ENCODE measurements around the gene EYA3.

Gene EYA3, protein sequence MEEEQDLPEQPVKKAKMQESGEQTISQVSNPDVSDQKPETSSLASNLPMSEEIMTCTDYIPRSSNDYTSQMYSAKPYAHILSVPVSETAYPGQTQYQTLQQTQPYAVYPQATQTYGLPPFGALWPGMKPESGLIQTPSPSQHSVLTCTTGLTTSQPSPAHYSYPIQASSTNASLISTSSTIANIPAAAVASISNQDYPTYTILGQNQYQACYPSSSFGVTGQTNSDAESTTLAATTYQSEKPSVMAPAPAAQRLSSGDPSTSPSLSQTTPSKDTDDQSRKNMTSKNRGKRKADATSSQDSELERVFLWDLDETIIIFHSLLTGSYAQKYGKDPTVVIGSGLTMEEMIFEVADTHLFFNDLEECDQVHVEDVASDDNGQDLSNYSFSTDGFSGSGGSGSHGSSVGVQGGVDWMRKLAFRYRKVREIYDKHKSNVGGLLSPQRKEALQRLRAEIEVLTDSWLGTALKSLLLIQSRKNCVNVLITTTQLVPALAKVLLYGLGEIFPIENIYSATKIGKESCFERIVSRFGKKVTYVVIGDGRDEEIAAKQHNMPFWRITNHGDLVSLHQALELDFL

DNA sequence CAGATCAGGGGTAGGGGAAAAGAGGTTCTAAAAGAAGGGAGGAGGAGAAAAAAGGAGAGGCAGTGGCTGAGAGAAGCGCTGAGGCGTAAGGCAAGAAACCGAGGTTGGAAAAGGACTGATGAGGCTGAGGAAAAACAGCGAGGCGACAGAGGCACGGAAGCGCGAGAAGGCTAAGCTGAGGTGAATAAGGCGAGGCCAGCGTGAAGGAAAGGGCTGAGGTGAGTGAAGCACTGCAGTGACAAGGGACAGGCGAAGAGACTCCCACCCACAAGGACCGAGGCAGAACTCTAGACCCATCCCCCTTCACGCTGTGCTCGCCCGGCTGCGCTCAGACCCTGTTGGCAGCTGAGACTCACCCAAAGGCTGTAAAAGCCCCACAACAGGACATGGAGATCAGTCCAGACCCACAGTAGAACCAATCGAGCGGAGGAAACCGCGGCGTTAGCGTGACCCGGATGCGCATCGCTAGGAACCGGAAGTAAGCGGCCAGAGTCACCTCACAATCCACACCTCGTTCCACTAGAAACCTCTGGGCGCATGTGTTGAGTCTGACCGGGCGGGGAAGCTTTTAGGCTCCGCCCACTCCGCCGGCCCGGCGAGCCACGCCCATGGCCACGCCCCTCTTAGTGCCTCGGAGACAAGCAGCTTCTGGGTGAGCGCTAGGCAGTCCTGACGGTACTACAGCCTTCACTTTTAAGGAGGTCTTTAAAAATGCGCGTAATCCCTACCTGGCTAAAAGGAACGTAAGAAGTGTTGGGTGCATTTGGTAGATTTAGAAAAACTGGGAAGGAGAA is at the start of gene EYA3:
EYA3 (minus strand) TSS at position 443 of the 794 bp plus-strand sequence. CDS start 30,584 bp downstream, outside the sequence.
- DNase-seq, result peak; percentile 100

DNA sequence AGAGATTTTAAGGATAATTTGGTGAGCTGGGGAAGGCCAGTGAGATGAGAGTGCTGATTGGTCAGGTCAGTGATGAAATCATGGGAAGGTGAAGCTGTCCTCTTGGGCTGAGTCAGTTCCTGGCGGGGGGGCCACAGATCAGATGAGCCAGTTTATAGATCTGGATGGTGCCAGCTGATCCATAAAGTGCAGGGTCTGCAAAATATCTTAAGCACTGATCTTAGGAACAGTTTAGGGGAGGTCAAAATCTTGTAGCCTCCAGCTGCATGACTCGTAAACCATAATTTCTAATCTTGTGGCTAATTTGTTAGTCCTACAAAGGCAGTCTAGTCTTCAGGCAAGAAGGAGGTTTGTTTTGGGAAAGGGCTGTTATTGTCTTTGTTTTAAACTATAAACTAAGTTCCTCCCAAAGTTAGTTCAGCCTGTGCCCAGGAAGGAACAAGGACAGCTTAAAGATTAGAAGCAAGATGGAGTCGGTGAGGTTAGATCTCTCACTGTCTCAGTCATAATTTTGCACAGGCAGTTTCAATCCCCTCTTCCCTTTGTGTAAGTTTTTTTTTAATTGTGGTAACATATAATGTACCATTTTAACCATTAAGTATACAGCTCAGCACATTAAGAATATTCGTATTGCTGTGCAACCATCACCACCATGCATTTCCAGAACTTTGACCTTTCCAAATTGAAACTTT is 48.7 kb upstream of the EYA3 start:
- no peak for DNase-seq

DNA sequence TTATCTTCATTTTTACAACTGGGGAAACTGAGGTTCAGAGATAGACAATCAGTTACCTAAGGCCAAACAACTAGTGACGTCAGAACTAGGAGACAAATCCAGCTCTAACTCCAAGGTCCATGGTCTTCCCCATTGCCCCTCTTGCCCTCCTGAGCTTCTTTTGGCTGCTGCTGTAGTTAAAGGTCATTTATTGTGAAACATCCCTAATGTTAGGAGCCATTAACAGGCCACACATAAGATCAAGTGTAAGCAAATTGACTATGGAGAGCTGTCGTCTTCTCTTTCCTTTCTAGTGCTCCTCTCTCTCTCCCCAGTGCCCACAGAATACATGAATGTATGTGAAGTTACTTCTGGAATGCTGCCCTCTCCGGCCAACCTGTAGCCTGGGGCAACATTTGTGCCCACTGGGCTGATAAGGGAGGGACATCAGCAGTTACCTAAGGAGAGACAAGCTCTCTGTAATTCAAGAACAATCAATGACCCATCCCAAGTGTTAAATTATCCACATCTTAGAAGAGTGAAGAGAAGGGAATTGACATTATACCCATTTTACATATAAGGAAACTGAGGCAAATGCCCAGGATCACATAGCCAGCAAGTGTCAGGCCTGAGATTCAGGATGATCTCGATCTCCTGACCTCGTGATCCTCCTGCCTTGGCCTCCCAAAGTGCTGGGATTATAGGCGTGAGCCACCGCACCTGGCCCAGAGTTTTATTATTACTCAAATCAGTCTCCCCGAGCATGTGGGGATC is 47.9 kb upstream of the EYA3 start:
- no peak for DNase-seq

DNA sequence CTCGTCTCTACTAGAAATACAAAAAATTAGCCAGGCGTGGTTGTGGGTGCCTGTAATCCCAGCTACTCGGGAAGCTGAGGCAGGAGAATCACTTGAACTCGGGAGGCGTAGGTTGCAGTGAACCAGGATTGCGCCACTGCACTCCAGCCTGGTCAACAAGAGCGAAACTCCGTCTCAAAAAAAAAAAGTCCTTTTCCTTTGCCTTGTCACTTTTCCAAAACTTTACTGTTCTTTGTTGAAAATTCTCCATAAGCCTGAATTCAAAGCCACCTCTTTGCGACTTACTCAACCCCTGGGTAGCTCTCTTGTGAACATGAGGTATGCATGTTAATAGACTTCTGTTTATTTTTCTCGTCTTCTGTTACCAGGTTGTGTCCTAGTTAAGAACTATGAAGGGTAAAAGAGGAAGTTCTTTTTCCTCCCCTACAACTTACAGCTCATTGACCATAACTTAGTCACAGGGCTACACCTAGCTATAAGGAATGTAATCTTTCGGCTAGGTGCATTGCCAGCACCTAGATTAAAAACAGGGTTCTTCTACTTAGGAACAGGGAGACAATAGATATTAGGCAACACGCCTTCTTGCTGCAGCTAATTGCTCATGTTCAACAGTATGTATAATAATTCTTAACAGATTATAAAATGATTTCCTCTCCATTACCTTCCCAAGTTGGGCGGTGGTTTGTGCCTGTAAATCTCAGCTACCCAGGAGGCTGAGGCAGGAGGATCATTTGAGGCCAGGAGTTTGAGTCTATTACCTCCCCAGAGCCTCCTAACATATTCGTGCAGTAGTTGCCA is 47.2 kb upstream of the EYA3 start:
- no peak for DNase-seq

DNA sequence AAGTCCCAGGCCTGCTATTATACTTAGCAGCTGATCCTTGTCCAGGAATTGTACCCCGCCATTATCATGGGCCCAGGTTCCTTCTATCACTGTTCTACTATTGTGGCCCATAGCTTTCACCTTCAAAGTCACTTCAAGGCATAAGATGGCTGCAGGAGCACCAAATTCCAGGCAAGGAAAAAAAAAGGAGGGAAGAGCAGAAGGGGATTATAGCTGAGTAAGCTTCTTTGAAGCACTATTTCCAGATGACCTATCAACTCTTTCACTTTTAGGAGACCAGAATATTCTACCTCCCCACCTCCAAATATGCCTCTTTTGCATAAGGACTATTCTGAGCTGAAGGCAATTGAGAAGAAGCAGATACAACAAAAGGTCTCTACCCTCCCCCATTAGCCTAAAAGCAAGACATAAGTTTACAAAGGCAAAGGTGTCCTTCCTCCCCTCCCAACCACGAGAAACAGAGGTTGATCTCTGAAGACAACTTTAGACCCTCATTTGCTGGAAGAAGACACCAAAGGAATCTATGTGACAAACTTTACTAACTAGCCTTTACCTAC is 46.3 kb upstream of the EYA3 start:
- DNase-seq, result no peak

DNA sequence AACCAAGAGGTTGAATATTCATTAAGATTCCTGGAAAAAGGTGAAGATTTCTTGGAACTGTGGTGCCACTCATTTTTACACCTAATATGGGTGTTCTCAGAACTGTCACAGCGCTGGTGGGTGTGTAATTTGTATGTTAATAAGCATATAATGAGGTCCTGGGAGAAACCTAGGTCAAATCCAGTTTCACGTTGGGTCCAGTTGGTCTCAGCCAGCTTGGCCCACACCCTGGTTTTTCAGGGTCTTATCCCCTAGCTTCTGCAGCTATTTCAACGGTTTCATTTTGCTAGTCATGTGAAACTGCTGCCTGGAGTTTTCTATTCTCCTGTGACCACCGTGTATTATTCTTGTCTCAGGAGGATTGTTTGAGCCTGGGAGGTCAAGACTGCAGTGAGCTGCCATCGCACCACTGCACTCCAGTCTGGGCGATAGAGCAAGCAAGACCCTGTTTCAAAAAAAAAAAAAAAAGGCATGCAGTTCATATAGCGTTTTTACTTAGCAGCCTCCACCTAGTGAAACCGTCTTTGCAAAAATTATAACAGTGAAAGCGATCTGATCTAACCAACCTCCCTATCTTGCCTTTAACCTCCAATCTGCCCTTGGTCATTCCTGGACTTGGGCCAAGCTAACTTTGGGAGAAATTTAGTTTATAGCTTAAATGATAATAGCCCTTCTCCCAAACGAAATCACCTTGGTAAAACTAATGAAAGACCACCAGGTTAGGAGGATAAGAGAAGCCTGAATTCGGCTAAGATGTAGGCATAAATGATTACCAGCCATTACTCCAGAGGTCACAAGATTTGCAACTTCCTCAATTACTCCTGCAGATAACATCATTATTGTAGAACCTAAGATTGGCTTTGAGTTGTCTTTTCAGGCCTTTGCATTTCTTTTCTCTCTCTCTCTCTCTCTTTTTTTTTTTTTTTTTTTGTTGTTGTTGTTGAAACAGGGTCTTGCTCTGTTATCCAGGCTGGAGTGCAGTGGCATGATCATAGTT is 44.1 kb upstream of the EYA3 start:
- DNase-seq, result no peak

DNA sequence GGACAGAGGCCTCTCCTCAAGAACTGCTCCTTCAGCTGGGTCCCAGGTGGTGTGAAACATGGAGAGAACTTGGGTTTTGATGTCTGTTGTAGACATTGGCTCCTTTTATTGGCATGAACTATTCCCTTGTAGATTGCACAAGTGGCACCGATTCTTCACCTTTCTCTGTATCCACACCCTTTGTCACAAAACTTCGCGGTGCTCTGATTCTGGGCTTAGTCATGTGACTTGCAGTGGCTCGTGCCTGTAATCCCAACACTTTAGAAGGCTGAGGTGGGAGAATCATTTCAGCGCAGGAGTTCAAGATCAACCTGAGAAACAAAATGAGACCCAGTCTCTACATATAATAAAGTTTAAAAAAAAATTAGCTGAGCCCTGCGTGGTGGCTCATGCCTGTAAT is 42.5 kb upstream of the EYA3 start:
- DNase-seq, result no peak

DNA sequence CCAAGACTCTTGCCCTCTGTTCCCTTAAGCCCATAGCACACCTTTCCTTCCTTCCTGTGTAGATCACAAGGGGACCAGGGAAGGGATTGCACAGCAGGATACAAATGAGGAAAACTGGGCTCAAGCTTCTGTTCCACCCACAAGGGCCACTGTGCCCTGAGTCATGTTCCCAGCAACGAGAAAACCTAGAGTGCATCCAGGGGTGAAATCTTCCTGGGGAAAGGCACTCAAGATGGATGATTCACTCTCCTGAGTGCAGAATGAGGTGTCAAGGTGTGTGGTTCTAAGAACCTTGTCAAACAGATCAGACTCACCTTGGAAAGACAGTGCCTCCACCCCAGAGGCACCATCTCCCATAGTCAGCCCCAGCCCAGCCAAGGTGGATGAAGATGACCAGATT is 40.7 kb upstream of the EYA3 start:
- DNase-seq, result no peak

DNA sequence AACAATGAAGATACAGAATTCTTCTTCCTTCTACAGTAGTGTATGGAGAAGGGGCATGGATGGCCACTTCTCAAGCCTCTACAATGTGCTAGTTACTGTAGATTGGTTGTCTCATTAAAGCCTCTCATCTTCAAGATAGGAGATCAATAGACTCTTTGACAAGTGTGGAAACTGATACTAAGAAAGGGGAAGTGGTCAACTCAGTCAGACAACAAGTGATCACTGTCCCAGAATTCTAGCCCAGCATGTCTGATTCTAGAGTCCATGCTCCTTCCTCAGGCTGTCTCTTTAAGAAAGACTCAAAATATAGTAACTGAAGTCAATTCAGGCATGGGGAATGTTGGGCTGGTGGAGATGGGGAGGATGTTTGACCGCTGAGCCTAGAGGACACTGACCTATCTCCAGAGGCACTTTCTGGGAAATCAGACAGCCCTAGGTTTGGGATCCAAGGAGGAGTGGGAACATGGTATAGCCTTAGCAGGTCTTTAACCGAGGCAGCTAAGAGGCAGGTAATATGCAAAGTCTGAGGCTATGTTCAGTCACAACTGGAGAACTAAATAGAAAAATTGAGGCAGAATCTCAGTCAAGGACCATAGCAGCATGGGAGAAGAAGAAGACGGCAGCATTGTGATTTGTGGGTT is 39.3 kb upstream of the EYA3 start:
- no peak for DNase-seq

DNA sequence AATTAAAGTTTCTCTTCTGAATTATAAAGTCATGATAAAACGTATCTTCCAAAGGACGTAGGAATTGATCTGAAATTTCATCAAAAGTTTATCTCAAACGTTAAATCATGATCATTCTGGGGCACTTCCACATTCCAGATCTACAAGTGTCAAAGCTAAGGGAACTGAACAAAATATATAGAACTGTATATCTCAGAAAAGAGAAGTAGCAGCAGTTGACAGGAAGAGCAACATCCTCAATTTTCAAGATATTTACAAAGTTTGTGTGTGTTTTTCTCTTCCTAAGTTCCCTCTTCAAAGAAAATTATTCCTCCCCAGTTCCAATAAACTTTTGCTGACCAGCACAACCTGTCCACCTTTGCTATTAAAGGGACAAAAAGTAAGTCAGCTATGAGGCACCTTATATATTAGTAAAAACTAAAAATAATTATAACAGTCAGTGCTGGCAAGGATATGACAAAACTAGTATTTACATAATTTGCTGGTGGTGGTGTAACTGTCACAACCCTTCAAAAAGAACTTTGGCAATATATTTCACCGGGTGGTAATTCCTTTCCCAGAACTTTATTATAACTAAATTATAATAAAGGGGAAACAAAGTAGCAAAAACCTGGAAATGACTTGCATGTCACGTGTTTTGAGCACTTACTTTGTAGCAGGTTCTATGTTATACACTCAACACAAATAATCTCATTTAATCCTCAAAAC is 38.5 kb upstream of the EYA3 start:
- DNase-seq, result no peak

DNA sequence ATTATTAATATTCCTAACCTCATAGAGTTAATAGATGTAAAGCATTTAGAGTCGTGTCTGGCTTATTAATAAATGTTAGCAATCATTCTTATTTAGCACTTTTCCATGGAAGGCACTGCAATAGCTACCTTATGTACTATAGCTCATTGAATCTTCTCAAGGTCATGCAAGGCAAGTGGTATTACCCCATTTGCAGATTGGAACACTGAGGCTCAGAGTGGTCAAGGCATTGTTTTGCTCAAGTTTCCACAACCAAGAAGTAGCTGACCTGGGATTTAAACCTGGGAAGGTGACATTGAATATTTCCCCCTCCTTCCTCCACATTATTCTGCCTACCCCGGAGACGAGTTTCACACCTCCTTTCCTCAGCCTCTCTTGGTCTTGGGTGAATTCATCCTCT is 37.8 kb upstream of the EYA3 start:
- no peak for DNase-seq

DNA sequence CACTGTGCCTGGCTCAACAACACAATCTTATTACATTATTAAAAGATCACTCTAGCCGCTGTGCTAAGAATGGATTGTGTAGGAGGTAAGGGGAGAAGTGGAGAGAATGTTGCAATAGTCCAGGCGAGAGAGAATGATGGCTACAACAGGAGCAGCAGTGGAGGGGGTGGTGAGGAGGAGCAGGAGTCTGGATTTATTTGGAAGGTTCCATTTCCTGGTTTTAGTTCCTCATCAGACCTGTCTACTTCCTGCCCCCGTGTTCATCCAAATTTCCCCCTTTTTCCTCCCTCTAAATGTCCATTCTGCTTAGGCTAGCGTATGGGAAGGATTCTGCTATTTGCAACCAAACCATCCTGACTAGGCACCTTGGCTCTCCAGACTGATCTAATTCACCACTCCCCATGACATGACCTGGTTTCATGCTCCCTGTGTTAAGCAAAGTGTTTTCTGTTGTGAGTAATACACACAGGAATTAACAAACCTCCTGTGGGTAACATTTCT is 35.1 kb upstream of the EYA3 start:
- no peak for DNase-seq

DNA sequence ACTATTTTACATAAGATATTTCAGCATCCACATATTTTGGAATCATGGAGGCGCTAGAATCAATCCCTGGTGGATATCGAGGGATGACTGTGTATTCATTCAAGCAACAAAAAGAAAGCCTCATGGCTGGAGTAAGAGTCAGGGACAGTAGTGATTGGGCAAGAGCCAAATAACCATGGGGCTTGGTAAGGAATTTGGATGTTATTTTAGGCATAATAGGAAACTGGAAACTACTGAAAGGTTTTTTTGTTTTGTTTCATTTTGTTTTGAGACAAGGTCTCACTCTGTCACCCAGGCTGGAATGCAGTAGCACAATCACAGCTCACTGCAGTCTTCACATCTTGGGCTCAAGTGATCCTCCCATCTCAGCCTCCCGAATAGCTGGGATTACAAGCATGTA is 33.8 kb upstream of the EYA3 start:
- no peak for DNase-seq

DNA sequence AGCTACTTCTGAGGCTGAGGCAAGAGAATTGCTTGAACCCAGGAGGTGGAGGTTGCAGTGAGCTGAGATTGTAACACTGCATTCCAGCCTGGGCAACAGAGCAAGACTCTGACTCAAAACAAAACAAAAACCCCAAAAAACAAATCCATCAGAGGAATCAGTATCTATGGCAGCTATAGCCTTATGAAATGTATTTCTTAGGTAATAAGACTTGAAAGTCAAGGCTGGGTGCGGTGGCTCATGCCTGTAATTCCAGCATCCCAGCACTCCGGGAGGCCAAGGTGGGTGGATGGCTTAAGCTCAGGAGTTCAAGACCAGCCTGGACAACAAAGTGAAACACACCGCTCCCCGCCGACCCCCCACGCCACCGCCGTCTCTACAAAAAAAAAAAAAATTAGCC is 31.1 kb upstream of the EYA3 start:
- no peak for DNase-seq

DNA sequence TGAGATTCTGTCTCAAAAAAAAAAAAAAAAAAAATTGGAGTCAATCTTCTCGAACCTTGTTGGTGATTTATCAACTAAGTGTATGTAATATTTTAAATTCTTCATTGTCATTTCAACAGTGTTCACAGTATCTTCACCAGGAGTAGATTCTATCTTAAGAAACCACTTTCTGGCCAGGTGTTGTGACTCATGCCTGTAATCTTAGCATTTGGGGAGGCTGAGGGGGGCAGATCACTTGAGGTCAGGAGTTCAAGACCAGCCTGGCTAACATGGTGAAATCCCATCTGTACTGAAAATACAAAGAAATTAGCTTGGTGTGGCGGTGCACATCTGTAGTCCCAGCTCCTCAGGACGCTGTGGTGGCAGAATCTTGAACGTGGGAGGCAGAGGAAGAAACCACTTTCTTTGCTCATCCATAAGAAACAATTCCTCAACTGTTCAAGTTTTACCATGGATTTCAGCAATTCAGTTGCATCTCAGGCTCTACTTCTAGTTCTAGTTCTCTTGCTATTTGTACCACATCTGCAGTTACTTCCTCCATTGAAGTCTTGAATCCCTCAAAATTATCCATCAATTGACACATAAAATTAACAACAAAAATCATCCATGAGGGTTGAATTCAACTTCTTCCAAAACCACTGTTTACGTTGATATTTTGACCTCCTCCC is 30.4 kb upstream of the EYA3 start:
- no peak for DNase-seq

DNA sequence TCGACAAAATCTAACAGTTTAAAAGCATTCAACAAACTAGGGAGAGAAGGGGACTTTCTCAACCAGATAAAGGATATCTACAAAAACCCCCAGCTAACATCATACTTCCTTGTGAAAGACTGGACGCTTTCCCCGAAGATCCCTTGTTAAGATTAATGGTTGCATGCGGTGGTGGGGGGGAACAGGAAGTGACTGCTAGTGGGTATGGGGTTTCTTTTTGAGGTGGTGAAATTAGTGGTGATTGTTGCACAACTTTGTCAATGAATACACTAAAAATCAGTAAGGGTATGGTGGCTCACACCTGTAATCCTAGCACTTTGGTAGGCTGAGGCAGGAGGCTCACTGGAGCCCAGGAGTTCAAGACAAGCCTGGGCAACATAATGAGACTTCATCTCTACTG is 26.9 kb upstream of the EYA3 start:
- peak; percentile 51 for DNase-seq

DNA sequence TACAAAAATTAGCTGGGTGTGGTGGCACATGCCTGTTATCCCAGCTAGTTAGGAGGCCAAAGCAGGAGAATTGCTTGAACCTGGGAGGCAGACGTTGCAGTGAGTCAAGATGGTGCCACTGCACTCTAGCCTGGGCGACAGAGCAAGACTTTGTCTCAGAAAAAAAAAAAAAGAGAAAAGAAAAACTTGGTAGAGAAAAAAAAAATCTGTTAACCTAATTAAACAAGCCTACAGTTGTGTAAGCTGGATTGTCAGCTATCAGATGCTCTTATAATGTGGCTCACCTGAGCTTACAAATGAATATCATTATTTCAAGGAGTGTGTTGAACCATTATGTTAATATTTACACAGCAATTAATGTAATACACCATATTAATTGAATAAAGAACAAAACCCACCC is 26.4 kb upstream of the EYA3 start:
- no peak for DNase-seq

DNA sequence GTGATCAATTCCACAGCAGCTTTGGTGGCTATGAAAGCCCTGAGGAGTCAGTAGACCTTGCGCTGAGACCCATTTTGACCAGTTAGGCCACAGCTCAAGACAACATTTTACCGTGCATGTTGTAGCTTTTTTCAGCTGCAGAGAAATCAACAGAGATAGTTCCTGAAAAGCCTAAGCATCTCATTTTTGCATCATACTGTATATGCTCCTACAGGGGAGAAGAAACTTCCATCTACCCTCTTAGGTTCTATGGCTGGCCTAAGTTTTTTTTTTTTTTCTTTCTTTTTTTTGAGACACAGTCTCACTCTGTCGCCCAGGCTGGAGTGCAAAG is 24.8 kb upstream of the EYA3 start:
- DNase-seq, result no peak
